Ishikawa (cell line): ENCODE measurements around the gene SIGLEC9.

Experiments
- NFIC ChIP-seq: IDR thresholded peaks from 2 replicates; pipeline ENCODE4 v1.6.1; 2012
- TAF1 ChIP-seq: IDR thresholded peaks from 2 replicates; pipeline ENCODE4 v1.6.1; 2012; ENCODE audit warnings: low read depth, mild to moderate bottlenecking

GRCh38 chr19:51128227-51128626, 3.5 kb downstream of the SIGLEC9 start:
- no peak for TF ChIP-seq TAF1
- TF ChIP-seq NFIC = no peak
